Measurements from ENCODE around the gene INKA2. TPM values are rescaled to one million over a fixed set of nuclear protein-coding genes. Genes with fewer than 3 reads are reported as not detected.
A peak's percentile ranks its signal among the peaks of the same experiment; 100 is the strongest.

The INKA2 gene
- total RNA-seq, 1 experiment from 2014 or later: 12.3 TPM

GRCh38 chr1:111739925-111740765, 950 bp upstream of the INKA2 start:
- H3K79me2 ChIP-seq (ENCODE audit: insufficient read depth, low read length): no peaks in the 10 kb centered on the region; the same call in 1 of the 2 replicates
- no peak overlapping the region for H2AFZ ChIP-seq (ENCODE audit: low read length)
- peaks cover 10 to 15% of the 10 kb centered on the region in 2 experiments for H3K4me1 Mint-ChIP-seq
- no peak overlapping the region for H3K18ac ChIP-seq (ENCODE audit: insufficient read length, low read depth, low read length)
- no peak overlapping the region for H4K8ac ChIP-seq (replicated peaks; ENCODE audit: insufficient read length, low read depth, low read length)
- no peak for TF ChIP-seq CTCF (conservative IDR thresholded peaks at IDR 0.05)
- H2BK5ac ChIP-seq (ENCODE audit: insufficient read length, low read length): no peak overlapping the region
- H4K20me1 ChIP-seq (ENCODE audit: control insufficient read depth, insufficient read depth, insufficient read length): no peaks in the 10 kb centered on the region
- no peak overlapping the region for H3K4ac ChIP-seq (ENCODE audit: low read depth, low read length)
- H3K9ac ChIP-seq (ENCODE audit: extremely low read depth, insufficient read length, low read length): peak overlapping the region; percentile 15
- no peak overlapping the region for H2BK120ac ChIP-seq (ENCODE audit: low read depth, low read length, poor library complexity, severe bottlenecking)
- H3K27me3 Mint-ChIP-seq (ENCODE audit: low read depth): peaks cover 39% of the 10 kb centered on the region
- H3K4me2 ChIP-seq (ENCODE audit: insufficient read depth, insufficient read length, low read length): peak overlapping the region; percentile 81
- H3K27ac ChIP-seq (ENCODE audit: insufficient read length, low read depth, low read length): no peak overlapping the region
- no peak overlapping the region for H4K5ac ChIP-seq (ENCODE audit: insufficient read length, low read depth, low read length)
- peaks cover 25% of the 10 kb centered on the region for H3K4me1 ChIP-seq (ENCODE audit: insufficient read depth, low read length)
- H3K23me2 ChIP-seq (ENCODE audit: insufficient read length, low read depth, low read length, poor library complexity, severe bottlenecking): peaks cover 19% of the 10 kb centered on the region
- H2BK12ac ChIP-seq (ENCODE audit: insufficient read length, low read depth, low read length): no peak overlapping the region
- H3K23ac ChIP-seq (ENCODE audit: insufficient read length, low read depth, low read length): no peak overlapping the region
- WGBS (ENCODE audit: extremely low coverage, insufficient read length, low lambda C conversion rate): no CpG with 5 or more reads among the region's 63 CpGs
- H3K79me1 ChIP-seq (ENCODE audit: insufficient read depth, low read depth, low read length, poor library complexity, severe bottlenecking): no peaks in the 10 kb centered on the region
- no peak overlapping the region for H2AK5ac ChIP-seq (ENCODE audit: insufficient read length, low read length)
- DNase-seq: peak; percentile 94
- no peak overlapping the region for H2BK15ac ChIP-seq (ENCODE audit: low read depth, low read length)
- peak overlapping the region; percentile 11; the same call in 1 of the 2 replicates for H3K14ac ChIP-seq (ENCODE audit: insufficient read depth, low read length)
- peak overlapping the region; percentile 63 to 98 (median 87); a peak in 6 of 7 replicates for H3K27ac Mint-ChIP-seq
- no peaks in the 10 kb centered on the region for H3K9me3 ChIP-seq (ENCODE audit: control insufficient read depth, low read depth, low read length)
- H2BK20ac ChIP-seq (ENCODE audit: low read depth, low read length, poor library complexity, severe bottlenecking): no peak overlapping the region
- no peak overlapping the region for H3K56ac ChIP-seq (ENCODE audit: insufficient read length, low read depth, low read length)
- peak overlapping the region; percentile 90 to 92 for H3K4me3 Mint-ChIP-seq
- H3K36me3 Mint-ChIP-seq (ENCODE audit: insufficient read depth in 1 of 3, low read depth in 3 of 3): no peaks in the 10 kb centered on the region
- no peaks in the 10 kb centered on the region; a peak in 1 of 5 replicates for H3K9me3 Mint-ChIP-seq
- no peak overlapping the region for H4K91ac ChIP-seq (ENCODE audit: insufficient read length, low read depth, low read length)
- H3T11ph ChIP-seq (ENCODE audit: low read length): no peak overlapping the region
- no peaks in the 10 kb centered on the region for H3K27me3 ChIP-seq (ENCODE audit: insufficient read depth, low read length)
